GM12891 (cell line): ENCODE data around the gene TMEM143.
A peak's percentile ranks its signal among the peaks of the same experiment; 100 is the strongest.
"Not testable (repeated sequence)": the region's sequence is repeated elsewhere in the genome, so short reads cannot be mapped to it uniquely, and the experiment has no call there.

Source experiments
- DNase-seq: peaks from one replicate; pipeline ENCODE4 v3.0.0; 2011; ENCODE audit warnings: low spot score; ENCODE audit not compliant: insufficient read length
- FAIRE-seq: peaks from 2 replicates; lab custom pipeline; 2011; peaks lifted over from hg19 to GRCh38; lab: Jason Lieb, UNC
- PAX5 ChIP-seq: IDR thresholded peaks from 2 replicates; pipeline ENCODE4 v1.6.1; 2011; ENCODE audit warnings: low read length, moderate library complexity, mild to moderate bottlenecking; ENCODE audit not compliant: insufficient read depth, severe bottlenecking
- POLR2A ChIP-seq: IDR thresholded peaks from 2 replicates; pipeline ENCODE4 v1.6.1; 2011; ENCODE audit warnings: low read depth, low read length, control low read depth
- POLR2AphosphoS5 ChIP-seq: IDR thresholded peaks from 2 replicates; pipeline ENCODE4 v1.6.1; 2011; ENCODE audit warnings: low read depth, low read length, control low read depth
- POU2F2 ChIP-seq: IDR thresholded peaks from 2 replicates; pipeline ENCODE4 v1.6.1; 2011; ENCODE audit warnings: low read depth, mild to moderate bottlenecking, control low read depth, low read length, moderate library complexity
- SPI1 ChIP-seq: IDR thresholded peaks from 2 replicates; pipeline ENCODE4 v1.6.1; 2011; ENCODE audit warnings: low read depth, low read length, control low read depth
- TAF1 ChIP-seq: IDR thresholded peaks from 2 replicates; pipeline ENCODE4 v1.6.1; 2011; ENCODE audit warnings: low read depth, low read length, control low read depth

Gene TMEM143

GRCh38 chr19:48397263-48398101 lies 33.7 kb upstream of the TMEM143 start:
- peak; percentile 47 for FAIRE-seq
- DNase-seq, result no peak
- no peak for TF ChIP-seq POU2F2
- TF ChIP-seq POLR2A, result no peak
- TF ChIP-seq PAX5, result no peak

- DNase-seq (no peak), FAIRE-seq (no peak)
- TF ChIP-seq POLR2AphosphoS5 (no peak), POU2F2 (no peak), POLR2A (no peak), SPI1 (no peak), PAX5 (no peak), TAF1 (no peak)
Measured at GRCh38 chr19:48396824-48397176, 33.1 kb upstream of the TMEM143 start.

GRCh38 chr19:48396016-48396823 lies 32.5 kb upstream of the TMEM143 start:
- FAIRE-seq (no peak), DNase-seq (no peak)
- TF ChIP-seq POLR2A (no peak), POU2F2 (no peak), POLR2AphosphoS5 (no peak), SPI1 (no peak), TAF1 (no peak), PAX5 (no peak)

- FAIRE-seq (no peak), DNase-seq (no peak)
- TF ChIP-seq POLR2A (no peak), POLR2AphosphoS5 (no peak), SPI1 (no peak), POU2F2 (no peak), TAF1 (no peak), PAX5 (no peak)
Measured at GRCh38 chr19:48395499-48395898, 31.8 kb upstream of the TMEM143 start.

GRCh38 chr19:48395170-48395455 lies 31.4 kb upstream of the TMEM143 start:
- TF ChIP-seq TAF1 (no peak), POLR2A (no peak), SPI1 (no peak), POLR2AphosphoS5 (no peak), PAX5 (no peak), POU2F2 (no peak)
- no peak for FAIRE-seq

GRCh38 chr19:48394331-48395169 lies 30.8 kb upstream of the TMEM143 start:
- DNase-seq (no peak), FAIRE-seq (no peak)
- TF ChIP-seq TAF1 (no peak), PAX5 (no peak), SPI1 (no peak), POU2F2 (no peak), POLR2AphosphoS5 (no peak), POLR2A (no peak)

More at GRCh38 chr19:48395170-48395455, 31.4 kb upstream of the TMEM143 start:
- DNase-seq, result no peak

- FAIRE-seq, result peak; percentile 43
- TF ChIP-seq TAF1, result no peak
- no peak for TF ChIP-seq POU2F2
- no peak for TF ChIP-seq PAX5
- no peak for TF ChIP-seq SPI1
- no peak for TF ChIP-seq POLR2AphosphoS5
- TF ChIP-seq POLR2A, result no peak
- no peak for DNase-seq
Measured at GRCh38 chr19:48393559-48394330, 30.0 kb upstream of the TMEM143 start, which contains the start of gene GRIN2D. Gene GRIN2D (plus strand): TSS chr19:48393668. CDS start chr19:48398393, 4,725 bp downstream.

GRCh38 chr19:48392860-48393558 lies 29.3 kb upstream of the TMEM143 start:
- no peak for FAIRE-seq
- DNase-seq, result no peak
- TF ChIP-seq POLR2AphosphoS5, result no peak
- TF ChIP-seq SPI1, result no peak
- no peak for TF ChIP-seq POLR2A
- TF ChIP-seq TAF1, result no peak

GRCh38 chr19:48392006-48392344 lies 28.2 kb upstream of the TMEM143 start:
- FAIRE-seq, DNase-seq: not testable (repeated sequence)
